Stimulated activated naive CD8-positive, alpha-beta T cell treated with anti-CD3 and anti-CD28 coated beads, Interleukin-15, Interleukin-2, amounts not matched to agents 100 ng/mL and 50 ng/mL, for 24 hours (primary cell): ENCODE results near the gene ETV7.
"Not testable (repeated sequence)": the region's sequence is repeated elsewhere in the genome, so short reads cannot be mapped to it uniquely, and the experiment has no call there.

Experiments used
- H3K27ac Mint-ChIP-seq: one replicate; pipeline ENCODE4 v1.8.0; 2021; ENCODE audit warnings: mild to moderate bottlenecking, mixed read lengths
- H3K27me3 Mint-ChIP-seq: one replicate; pipeline ENCODE4 v1.8.0; 2021; ENCODE audit warnings: mixed read lengths
- H3K36me3 Mint-ChIP-seq: one replicate; pipeline ENCODE4 v1.8.0; 2021; ENCODE audit warnings: low read depth, mixed read lengths
- H3K4me1 Mint-ChIP-seq: one replicate; pipeline ENCODE4 v1.8.0; 2021; ENCODE audit warnings: low read depth, mixed read lengths
- H3K4me3 Mint-ChIP-seq: one replicate; pipeline ENCODE4 v1.8.0; 2021; ENCODE audit warnings: mild to moderate bottlenecking, mixed read lengths
- H3K9me3 Mint-ChIP-seq: one replicate; pipeline ENCODE4 v1.8.0; 2021; ENCODE audit warnings: mixed read lengths

Gene ETV7

GRCh38 chr6:36345681-36346466 lies 41.6 kb downstream of the ETV7 start:
- Mint-ChIP-seq H3K27ac (no peak overlapping the region), H3K9me3 (no peaks in the 10 kb centered on the region), H3K27me3 (peaks cover 11% of the 10 kb centered on the region), H3K36me3 (no peaks in the 10 kb centered on the region), H3K4me1 (peaks cover 1% of the 10 kb centered on the region), H3K4me3 (no peak overlapping the region)

GRCh38 chr6:36343109-36343680 lies 44.3 kb downstream of the ETV7 start:
- Mint-ChIP-seq H3K36me3 (no peaks in the 10 kb centered on the region), H3K27me3 (peaks cover 29% of the 10 kb centered on the region), H3K9me3 (no peaks in the 10 kb centered on the region), H3K4me3 (no peak overlapping the region), H3K27ac (no peak overlapping the region), H3K4me1 (peaks cover 5% of the 10 kb centered on the region)

- Mint-ChIP-seq H3K4me1 (peaks cover 14% of the 10 kb centered on the region), H3K4me3 (no peak overlapping the region)
These were observed 46.6 kb downstream of the ETV7 start for GRCh38 chr6:36340618-36341454.

GRCh38 chr6:36340306-36340617 lies 47.2 kb downstream of the ETV7 start:
- Mint-ChIP-seq H3K27ac (no peak overlapping the region), H3K4me3 (no peak overlapping the region), H3K27me3 (peaks cover 37% of the 10 kb centered on the region), H3K9me3 (no peaks in the 10 kb centered on the region), H3K4me1 (peaks cover 14% of the 10 kb centered on the region), H3K36me3 (no peaks in the 10 kb centered on the region)

More at GRCh38 chr6:36340618-36341454, 46.6 kb downstream of the ETV7 start:
- no peaks in the 10 kb centered on the region for H3K9me3 Mint-ChIP-seq
- no peaks in the 10 kb centered on the region for H3K36me3 Mint-ChIP-seq
- H3K27ac Mint-ChIP-seq = no peak overlapping the region
- peaks cover 32% of the 10 kb centered on the region for H3K27me3 Mint-ChIP-seq

- Mint-ChIP-seq H3K4me3 (no peak overlapping the region), H3K36me3 (no peaks in the 10 kb centered on the region), H3K27ac (no peak overlapping the region), H3K27me3 (peaks cover 47% of the 10 kb centered on the region), H3K9me3 (no peaks in the 10 kb centered on the region), H3K4me1 (peaks cover 14% of the 10 kb centered on the region)
These were observed 48.3 kb downstream of the ETV7 start for GRCh38 chr6:36339146-36339545.

- Mint-ChIP-seq H3K4me1 (peaks cover 14% of the 10 kb centered on the region), H3K27me3 (peaks cover 55% of the 10 kb centered on the region)
- H3K36me3 Mint-ChIP-seq, H3K27ac Mint-ChIP-seq, H3K9me3 Mint-ChIP-seq, H3K4me3 Mint-ChIP-seq: not testable (repeated sequence)
These were observed 49.2 kb downstream of the ETV7 start for GRCh38 chr6:36338223-36338622.

- Mint-ChIP-seq H3K36me3 (no peaks in the 10 kb centered on the region), H3K4me1 (peaks cover 14% of the 10 kb centered on the region), H3K4me3 (no peak overlapping the region), H3K9me3 (no peaks in the 10 kb centered on the region), H3K27me3 (peaks cover 51% of the 10 kb centered on the region), H3K27ac (no peak overlapping the region)
These were observed 49.7 kb downstream of the ETV7 start for GRCh38 chr6:36337814-36338213.

GRCh38 chr6:36336779-36337241 lies 50.7 kb downstream of the ETV7 start, which contains the start of gene BNIP5:
TSS of gene BNIP5 (minus strand) at chr6:36336888. CDS start at chr6:36330690, 6,198 bp downstream.
- Mint-ChIP-seq H3K36me3 (no peaks in the 10 kb centered on the region), H3K27ac (no peak within 1 kb of the TSS), H3K9me3 (no peaks in the 10 kb centered on the region), H3K27me3 (peaks cover 47% of the 10 kb centered on the region), H3K4me1 (peaks cover 14% of the 10 kb centered on the region), H3K4me3 (peak within 1 kb of the TSS; percentile 8)

GRCh38 chr6:36336208-36336710 lies 51.2 kb downstream of the ETV7 start:
- H3K4me3 Mint-ChIP-seq = no peak overlapping the region
- H3K27me3 Mint-ChIP-seq = peaks cover 47% of the 10 kb centered on the region
- H3K27ac Mint-ChIP-seq = no peak overlapping the region
- peaks cover 14% of the 10 kb centered on the region for H3K4me1 Mint-ChIP-seq
- no peaks in the 10 kb centered on the region for H3K36me3 Mint-ChIP-seq
- no peaks in the 10 kb centered on the region for H3K9me3 Mint-ChIP-seq

GRCh38 chr6:36335465-36336207 lies 51.8 kb downstream of the ETV7 start:
- Mint-ChIP-seq H3K27me3 (peaks cover 43% of the 10 kb centered on the region), H3K27ac (no peak overlapping the region), H3K36me3 (no peaks in the 10 kb centered on the region), H3K4me3 (no peak overlapping the region), H3K9me3 (no peaks in the 10 kb centered on the region), H3K4me1 (peaks cover 11% of the 10 kb centered on the region)

GRCh38 chr6:36334832-36335459 lies 52.5 kb downstream of the ETV7 start:
- Mint-ChIP-seq H3K4me1 (peaks cover 9% of the 10 kb centered on the region), H3K4me3 (no peak overlapping the region), H3K36me3 (no peaks in the 10 kb centered on the region), H3K27ac (no peak overlapping the region), H3K9me3 (no peaks in the 10 kb centered on the region), H3K27me3 (peaks cover 39% of the 10 kb centered on the region)

- no peaks in the 10 kb centered on the region for H3K9me3 Mint-ChIP-seq
- no peaks in the 10 kb centered on the region for H3K36me3 Mint-ChIP-seq
- H3K27me3 Mint-ChIP-seq = peaks cover 31% of the 10 kb centered on the region
- H3K4me1 Mint-ChIP-seq = peaks cover 9% of the 10 kb centered on the region
- H3K27ac Mint-ChIP-seq = no peak overlapping the region
- H3K4me3 Mint-ChIP-seq = no peak overlapping the region
These were observed 53.3 kb downstream of the ETV7 start for GRCh38 chr6:36333931-36334725.

- Mint-ChIP-seq H3K36me3 (no peaks in the 10 kb centered on the region), H3K4me1 (peaks cover 9% of the 10 kb centered on the region), H3K27ac (no peak overlapping the region), H3K4me3 (no peak overlapping the region), H3K27me3 (peaks cover 27% of the 10 kb centered on the region), H3K9me3 (no peaks in the 10 kb centered on the region)
These were observed 54.1 kb downstream of the ETV7 start for GRCh38 chr6:36333171-36333895.
